Pancreas (tissue), 10 donors: ENCODE results near the gene KRT76. TPM values are rescaled to one million over a fixed set of nuclear protein-coding genes. Genes with fewer than 3 reads are reported as not detected.
"Not testable (repeated sequence)": the region's sequence is repeated elsewhere in the genome, so short reads cannot be mapped to it uniquely, and the experiment has no call there.

ENCODE experiments used
- ATAC-seq, 4 donors: fragments of 200-7000 bp; cut with Tn5 transposase; one replicate each; pipeline versions ENCODE4 v1.8.0 to v1.9.1; 2020; ENCODE audit warnings: mild to moderate bottlenecking in 4 of 4, moderate library complexity in 4 of 4
- DNase-seq, 6 donors: peaks; one replicate each; pipeline ENCODE4 v3.0.0-alpha.2; 2020
- FAIRE-seq: peaks from 2 replicates; lab custom pipeline; 2012; peaks lifted over from hg19 to GRCh38; lab: Jason Lieb, UNC
- H3K27ac ChIP-seq, 4 donors: fragments of 200-600 bp; sonication (generic); 1 replicate in 3 of 4; 2 replicates in 1 of 4; pipeline versions ENCODE4 v1.5.0 to v1.8.0; 2020
- H3K27me3 ChIP-seq, 4 donors: fragments of 200-600 bp; one replicate each; pipeline ENCODE4 v1.8.0; 2021
- H3K36me3 ChIP-seq, 3 donors: fragments of 200-600 bp; sonication (generic) in 1 of 3; one replicate each; pipeline versions ENCODE4 v1.5.0 to v1.8.0; 2020 to 2021
- H3K4me1 ChIP-seq, 3 donors: fragments of 200-600 bp; one replicate each; pipeline ENCODE4 v1.8.0; 2021
- H3K4me3 ChIP-seq, 4 donors: fragments of 200-600 bp; sonication (generic) in 2 of 4; one replicate each; pipeline versions ENCODE4 v1.5.0 to v1.8.0; 2020 to 2021
- H3K9me3 ChIP-seq, 4 donors: fragments of 200-600 bp; one replicate each; pipeline ENCODE4 v1.8.0; 2021
- CTCF ChIP-seq, 4 donors: fragments of 200-600 bp; sonication (generic) in 3 of 4; IDR thresholded peaks; one replicate each; pipeline versions ENCODE4 v1.5.0 to v1.8.0; 2021; ENCODE audit warnings: antibody characterized with exemption in 4 of 4
- WGBS, 2 donors: extraction: QIAGEN DNeasy Blood & Tissue Kit; methylation state at CpG; one replicate each; pipeline ENCODE4 v1.1.7; 2013; 5-methylcytosine and 5-hydroxymethylcytosine counted together
- intact Hi-C, 3 donors: fragments of 100-400 bp; cut with DNase I; formaldehyde crosslinking; loops; one replicate each; pipeline versions ENCODE4 v1.11.1 to v1.14.2; 2022
- polyA plus RNA-seq, 2 donors: library from polyadenylated mRNA; stranded (reverse); fragments of 200-250 nt; gene quantifications; one replicate each; pipeline ENCODE4 v1.2.3, GENCODE V29; 2013
- total RNA-seq, 6 donors: library from RNA; stranded (reverse); fragmentation: NEBNext Ultra II Directional in 4 of 6; extraction: Animal tissue kit (Norgen Biotek cat#: 25700) in 4 of 6; gene quantifications; one replicate each; pipeline versions ENCODE4 v1.2.1 to v1.2.4, GENCODE V29; 2021 to 2023
- donor health status: healthy with polysubstance abuse.
- donor health status: DM: no; HTN: no; CAD: no; lungs with moderate emphysema.
- donor health status: DM: no; HTN: no; CAD: no.
- donor health status: control.
- donor health status: control.
- donor health status: Bipolar disorder and iron deficiency.
- donor health status: DM: yes; HTN: yes; CAD: no.
- donor health status: DM: no; HTN: no; CAD: no.
- donor health status: DM: no; HTN: no; CAD: no.
- donor health status: DM: yes; HTN: yes; CAD: no.

KRT76 gene
- total and polyA plus RNA-seq, 8 donors: not detected

- Histone ChIP-seq H3K4me3 (no peak overlapping the region), H3K27ac (no peak overlapping the region), H3K36me3 (no peaks in the 10 kb centered on the region), H3K27me3 (no peaks in the 10 kb centered on the region), H3K9me3 (no peaks in the 10 kb centered on the region), H3K4me1 (peaks cover 0 to 4% (median 0%) of the 10 kb centered on the region in 3 donors)
- WGBS, 2 donors: 95 to 97% methylated on average over 3 of the region's 3 CpGs
- FAIRE-seq (no peak), DNase-seq (no peak), ATAC-seq (no peak)
- intact Hi-C loops: no loop called here
- TF ChIP-seq CTCF (IDR thresholded peaks at IDR 0.05): no peak
These were observed 19.3 kb upstream of the KRT76 start for GRCh38 chr12:52796429-52796794.

GRCh38 chr12:52795694-52796428 lies 18.7 kb upstream of the KRT76 start, which contains the start of gene KRT3:
Gene KRT3 (minus strand): TSS chr12:52796117. CDS start chr12:52796042, 75 bp downstream.
- intact Hi-C loops: no loop called here

GRCh38 chr12:52795332-52795674 lies 18.2 kb upstream of the KRT76 start:
- DNase-seq, FAIRE-seq, H3K9me3 ChIP-seq, intact Hi-C loops, ATAC-seq, H3K36me3 ChIP-seq, H3K27ac ChIP-seq, H3K4me1 ChIP-seq, H3K4me3 ChIP-seq, H3K27me3 ChIP-seq: not testable (repeated sequence)
- 85 to 100% methylated on average over 2 of the region's 2 CpGs for WGBS, 2 donors

More at GRCh38 chr12:52795694-52796428, 18.7 kb upstream of the KRT76 start, which contains the start of gene KRT3:
- FAIRE-seq (no peak), ATAC-seq (no peak), DNase-seq (no peak)
- Histone ChIP-seq H3K4me3 (no peak within 1 kb of the TSS), H3K27me3 (no peaks in the 10 kb centered on the region), H3K27ac (no peak within 1 kb of the TSS), H3K9me3 (no peaks in the 10 kb centered on the region), H3K4me1 (peaks cover 0 to 4% (median 0%) of the 10 kb centered on the region in 3 donors), H3K36me3 (no peaks in the 10 kb centered on the region)
- WGBS, 2 donors: 85 to 89% methylated on average over 16 to 17 of the region's 17 CpGs
- no peak for TF ChIP-seq CTCF (IDR thresholded peaks at IDR 0.05)

GRCh38 chr12:52794479-52795331 lies 17.6 kb upstream of the KRT76 start:
- H3K4me1 ChIP-seq: no peaks in the 10 kb centered on the region
- no peak for ATAC-seq
- H3K36me3 ChIP-seq: no peaks in the 10 kb centered on the region
- WGBS, 2 donors: 85 to 86% methylated on average over 5 of the region's 5 CpGs
- no peak overlapping the region for H3K27ac ChIP-seq
- intact Hi-C loops: no loop called here
- no peak for DNase-seq
- no peaks in the 10 kb centered on the region for H3K27me3 ChIP-seq
- no peak overlapping the region for H3K4me3 ChIP-seq
- no peak for TF ChIP-seq CTCF (IDR thresholded peaks at IDR 0.05)
- no peak for FAIRE-seq
- no peaks in the 10 kb centered on the region for H3K9me3 ChIP-seq

- no peak for TF ChIP-seq CTCF (IDR thresholded peaks at IDR 0.05)
- no peaks in the 10 kb centered on the region for H3K36me3 ChIP-seq
- no peak for DNase-seq
- H3K27me3 ChIP-seq: no peaks in the 10 kb centered on the region
- H3K4me1 ChIP-seq: no peaks in the 10 kb centered on the region
- H3K9me3 ChIP-seq: no peaks in the 10 kb centered on the region
- intact Hi-C loops: no loop called here
- 70 to 86% methylated on average over 10 of the region's 10 CpGs for WGBS, 2 donors
- no peak for FAIRE-seq
- no peak overlapping the region for H3K27ac ChIP-seq
- no peak for ATAC-seq
- H3K4me3 ChIP-seq: no peak overlapping the region
These were observed 15.3 kb upstream of the KRT76 start for GRCh38 chr12:52792185-52793029.
